Activated naive CD8-positive, alpha-beta T cell treated with anti-CD3 and anti-CD28 coated beads, Interleukin-2, amount 50 U/mL, for 24 hours (primary cell): Measurements from ENCODE around the gene KLRC4.
"Not testable (repeated sequence)": the region's sequence is repeated elsewhere in the genome, so short reads cannot be mapped to it uniquely, and the experiment has no call there.

ENCODE experiments used
- ATAC-seq: fragments of 150-1000 bp; cut with Tn5 transposase; one replicate; pipeline ENCODE4 v1.10.0; 2021
- DNase-seq: peaks from one replicate; pipeline ENCODE4 v3.0.0; 2021
- H3K27ac Mint-ChIP-seq: one replicate; pipeline ENCODE4 v1.8.0; 2021; ENCODE audit warnings: mild to moderate bottlenecking, mixed read lengths
- H3K27me3 Mint-ChIP-seq: one replicate; pipeline ENCODE4 v1.8.0; 2021; ENCODE audit warnings: mixed read lengths
- H3K36me3 Mint-ChIP-seq: one replicate; pipeline ENCODE4 v1.8.0; 2021; ENCODE audit warnings: low read depth, mixed read lengths
- H3K4me1 Mint-ChIP-seq: one replicate; pipeline ENCODE4 v1.8.0; 2021; ENCODE audit warnings: mixed read lengths
- H3K4me3 Mint-ChIP-seq: one replicate; pipeline ENCODE4 v1.8.0; 2021; ENCODE audit warnings: mild to moderate bottlenecking, moderate library complexity, mixed read lengths
- H3K9me3 Mint-ChIP-seq: one replicate; pipeline ENCODE4 v1.8.0; 2021; ENCODE audit warnings: mixed read lengths

The KLRC4 gene

GRCh38 chr12:10367714-10368113 is 41.8 kb downstream of the KLRC4 start:
- H3K27me3 Mint-ChIP-seq, DNase-seq, ATAC-seq, H3K9me3 Mint-ChIP-seq: not testable (repeated sequence)
- H3K36me3 Mint-ChIP-seq: peaks cover 53% of the 10 kb centered on the region
- H3K4me3 Mint-ChIP-seq: peak overlapping the region; percentile 67
- H3K27ac Mint-ChIP-seq: peak overlapping the region; percentile 93
- peaks cover 33% of the 10 kb centered on the region for H3K4me1 Mint-ChIP-seq

DNA sequence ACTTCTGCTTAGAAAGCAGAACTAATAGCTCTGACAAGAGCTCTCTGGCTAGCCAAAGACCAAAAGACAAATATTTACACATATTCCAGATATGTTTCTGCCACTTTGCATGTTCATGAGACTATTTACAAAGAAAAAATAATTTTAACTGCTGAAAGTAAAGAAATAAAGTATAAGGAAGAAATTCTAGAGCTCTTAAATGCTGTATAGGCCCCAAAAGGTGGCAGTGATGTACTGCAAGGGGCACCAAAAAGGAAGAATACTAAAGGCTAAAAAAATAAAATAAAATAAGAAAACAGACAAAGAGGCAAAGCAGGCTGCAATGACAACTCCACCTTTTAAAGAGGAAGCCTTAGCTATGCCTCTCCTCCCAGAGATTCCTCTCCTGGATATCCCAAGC is 42.7 kb downstream of the KLRC4 start:
- DNase-seq (no peak), ATAC-seq (no peak)
- no peak overlapping the region for H3K27ac Mint-ChIP-seq
- H3K9me3 Mint-ChIP-seq: peaks cover 4% of the 10 kb centered on the region
- H3K4me1 Mint-ChIP-seq: peaks cover 25% of the 10 kb centered on the region
- no peaks in the 10 kb centered on the region for H3K27me3 Mint-ChIP-seq
- peaks cover 55% of the 10 kb centered on the region for H3K36me3 Mint-ChIP-seq
- no peak overlapping the region for H3K4me3 Mint-ChIP-seq

GRCh38 chr12:10365696-10366405 is 43.7 kb downstream of the KLRC4 start:
- H3K27me3 Mint-ChIP-seq: no peaks in the 10 kb centered on the region
- H3K36me3 Mint-ChIP-seq: peaks cover 53% of the 10 kb centered on the region
- peaks cover 4% of the 10 kb centered on the region for H3K9me3 Mint-ChIP-seq
- ATAC-seq: no peak
- peaks cover 23% of the 10 kb centered on the region for H3K4me1 Mint-ChIP-seq
- no peak for DNase-seq
- H3K4me3 Mint-ChIP-seq: no peak overlapping the region
- H3K27ac Mint-ChIP-seq: no peak overlapping the region

GRCh38 chr12:10364815-10365622 is 44.5 kb downstream of the KLRC4 start:
- Mint-ChIP-seq H3K9me3 (peaks cover 4% of the 10 kb centered on the region), H3K27me3 (no peaks in the 10 kb centered on the region), H3K4me1 (peaks cover 23% of the 10 kb centered on the region), H3K27ac (no peak overlapping the region), H3K4me3 (no peak overlapping the region), H3K36me3 (peaks cover 55% of the 10 kb centered on the region)
- DNase-seq (peak; percentile 56), ATAC-seq (peak; percentile 42)

DNA sequence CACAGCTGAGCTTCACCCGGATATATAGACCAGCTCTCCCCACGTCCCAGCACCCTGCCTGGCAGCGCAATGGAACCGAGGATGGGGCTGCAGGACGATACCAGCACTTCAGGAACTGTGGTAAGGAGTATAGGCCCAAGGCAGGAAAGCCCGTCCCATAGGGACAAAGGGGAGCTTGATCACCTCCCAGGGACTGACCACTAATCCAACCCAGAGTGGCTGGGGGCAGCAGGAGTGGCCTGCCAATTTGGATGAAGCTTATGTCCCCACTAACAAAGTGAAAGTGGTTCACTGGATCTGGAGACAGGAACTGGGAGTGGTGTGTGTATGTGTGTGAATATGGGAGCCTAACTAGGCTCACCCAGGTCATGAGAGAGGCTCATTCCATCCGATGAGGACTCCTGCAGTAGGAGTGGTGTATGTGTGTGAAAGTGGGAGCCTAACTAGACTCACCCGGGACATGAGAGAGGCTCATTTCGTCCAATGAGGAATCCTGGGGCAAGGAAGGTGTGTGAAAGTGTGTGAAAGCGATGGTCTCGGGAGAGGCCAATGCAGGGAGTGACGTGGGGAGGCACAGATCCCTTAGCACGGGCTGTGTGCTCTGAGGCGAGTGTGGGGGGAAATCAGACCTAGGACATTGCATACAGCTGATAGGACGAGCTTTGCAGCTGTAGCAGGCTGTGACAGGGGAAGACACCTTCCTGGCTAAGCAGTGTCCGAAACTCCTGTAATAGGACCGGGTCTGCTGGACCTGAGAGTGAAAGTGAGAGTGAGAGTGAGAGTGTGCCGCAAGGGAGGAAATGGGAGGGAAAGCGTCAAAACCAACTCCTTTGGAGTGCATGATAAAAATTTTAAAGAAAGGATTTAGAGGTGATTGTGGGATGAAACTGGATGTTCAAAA is 45.4 kb downstream of the KLRC4 start:
- Mint-ChIP-seq H3K4me3 (no peak overlapping the region), H3K27me3 (no peaks in the 10 kb centered on the region), H3K36me3 (peaks cover 58% of the 10 kb centered on the region), H3K9me3 (peaks cover 4% of the 10 kb centered on the region), H3K4me1 (peaks cover 22% of the 10 kb centered on the region), H3K27ac (no peak overlapping the region)
- DNase-seq (no peak), ATAC-seq (peak; percentile 69)

GRCh38 chr12:10363658-10363913 is 46.0 kb downstream of the KLRC4 start:
- Mint-ChIP-seq H3K4me1 (peaks cover 27% of the 10 kb centered on the region), H3K9me3 (peaks cover 4% of the 10 kb centered on the region), H3K4me3 (no peak overlapping the region), H3K27me3 (no peaks in the 10 kb centered on the region), H3K36me3 (peaks cover 61% of the 10 kb centered on the region), H3K27ac (no peak overlapping the region)
- ATAC-seq (no peak), DNase-seq (no peak)

DNA sequence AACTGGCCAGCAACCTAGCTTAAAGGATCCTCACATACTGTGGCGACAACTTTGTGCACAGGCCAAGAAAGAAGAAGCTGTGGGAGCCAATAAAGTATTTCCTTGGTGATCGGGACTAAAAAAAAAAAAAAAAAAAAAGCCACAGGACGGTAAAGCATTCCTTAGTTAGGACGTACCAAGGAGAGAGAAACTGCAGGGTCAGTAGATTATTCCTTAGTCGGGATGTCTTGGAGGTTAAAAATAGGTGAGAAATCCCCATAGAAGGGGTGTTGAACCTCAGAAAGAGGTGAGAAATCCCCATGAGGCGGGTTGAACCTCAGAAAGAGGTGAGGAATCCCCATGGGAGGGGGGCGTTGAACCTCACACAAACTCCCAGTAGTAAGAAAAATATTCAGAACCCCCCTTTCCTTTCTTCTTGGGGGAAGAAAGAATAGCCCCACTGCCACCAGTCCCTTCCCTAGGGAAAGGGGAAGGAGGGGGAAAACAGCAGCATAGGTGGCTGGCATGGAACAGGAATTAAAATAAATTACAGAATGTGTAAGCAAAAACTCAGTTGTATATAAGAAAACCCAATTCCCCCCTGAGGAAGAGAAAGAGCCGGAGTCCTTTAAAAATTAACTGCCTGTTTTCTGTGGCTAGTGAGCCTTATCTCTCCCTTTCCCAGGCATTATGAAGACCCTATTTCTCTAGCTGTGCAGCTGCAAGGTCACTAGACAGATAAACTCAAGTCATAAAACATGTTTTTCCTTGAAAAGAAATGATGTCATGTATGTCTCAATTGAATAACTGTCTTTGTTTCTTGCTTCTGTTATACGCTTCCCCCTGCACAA is 46.5 kb downstream of the KLRC4 start:
- ATAC-seq: no peak
- H3K9me3 Mint-ChIP-seq: peaks cover 2% of the 10 kb centered on the region
- H3K36me3 Mint-ChIP-seq: peaks cover 58% of the 10 kb centered on the region
- peaks cover 27% of the 10 kb centered on the region for H3K4me1 Mint-ChIP-seq
- no peaks in the 10 kb centered on the region for H3K27me3 Mint-ChIP-seq
- H3K4me3 Mint-ChIP-seq: no peak overlapping the region
- no peak for DNase-seq
- H3K27ac Mint-ChIP-seq: no peak overlapping the region

DNA sequence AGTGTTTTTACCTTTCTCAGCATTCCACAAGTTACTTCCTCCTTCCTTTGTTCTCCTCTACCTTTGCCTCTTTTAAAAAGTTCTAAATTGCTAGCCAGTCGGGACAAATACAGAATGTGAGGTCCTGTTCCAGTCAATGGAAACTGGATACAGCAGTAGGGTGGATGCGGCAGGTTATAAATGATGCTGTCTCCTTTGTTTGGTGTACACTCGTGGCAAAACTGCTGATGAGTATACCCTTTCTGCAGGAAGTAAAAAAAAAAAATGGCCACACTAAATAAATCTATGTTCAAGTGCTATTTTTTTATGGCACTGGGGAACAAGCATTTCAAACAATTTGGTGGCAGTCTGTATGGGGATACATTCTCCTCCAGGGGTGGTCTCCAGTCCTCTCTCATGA is 47.2 kb downstream of the KLRC4 start:
- H3K36me3 Mint-ChIP-seq: peaks cover 59% of the 10 kb centered on the region
- no peak for ATAC-seq
- DNase-seq: no peak
- peaks cover 27% of the 10 kb centered on the region for H3K4me1 Mint-ChIP-seq
- no peak overlapping the region for H3K27ac Mint-ChIP-seq
- no peaks in the 10 kb centered on the region for H3K27me3 Mint-ChIP-seq
- H3K9me3 Mint-ChIP-seq: no peaks in the 10 kb centered on the region
- no peak overlapping the region for H3K4me3 Mint-ChIP-seq

GRCh38 chr12:10361622-10362021 is 47.9 kb downstream of the KLRC4 start:
- Mint-ChIP-seq H3K4me3 (peak overlapping the region; percentile 24), H3K9me3 (no peaks in the 10 kb centered on the region), H3K36me3 (peaks cover 52% of the 10 kb centered on the region), H3K27ac (peak overlapping the region; percentile 58), H3K4me1 (peaks cover 27% of the 10 kb centered on the region), H3K27me3 (no peaks in the 10 kb centered on the region)
- DNase-seq: no peak
- ATAC-seq: no peak

- DNase-seq (no peak), ATAC-seq (peak; percentile 41)
- H3K9me3 Mint-ChIP-seq: no peaks in the 10 kb centered on the region
- H3K4me3 Mint-ChIP-seq: no peak overlapping the region
- peak overlapping the region; percentile 58 for H3K27ac Mint-ChIP-seq
- peaks cover 51% of the 10 kb centered on the region for H3K36me3 Mint-ChIP-seq
- H3K27me3 Mint-ChIP-seq: no peaks in the 10 kb centered on the region
- peaks cover 27% of the 10 kb centered on the region for H3K4me1 Mint-ChIP-seq
Observed at GRCh38 chr12:10361084-10361483, 48.5 kb downstream of the KLRC4 start.

DNA sequence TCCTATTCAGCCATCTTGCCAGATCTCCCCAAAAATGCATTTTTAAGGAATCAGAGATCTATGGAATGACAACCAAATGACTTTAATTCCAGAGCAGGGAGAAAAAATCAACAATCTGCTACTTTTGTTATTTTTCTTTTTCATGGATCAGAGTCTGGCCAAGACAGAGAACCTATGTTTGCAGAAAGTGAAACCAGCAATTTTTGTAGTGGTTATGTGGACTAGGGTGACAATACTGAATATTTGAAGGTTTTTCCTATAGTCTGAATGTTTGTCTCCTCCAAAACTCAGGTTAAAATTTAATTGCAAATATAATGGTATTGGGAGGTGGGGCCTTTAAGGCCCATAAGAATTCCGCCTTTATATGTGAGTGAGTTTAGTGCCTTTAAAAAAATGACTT is 50.6 kb downstream of the KLRC4 start:
- H3K4me1 Mint-ChIP-seq: peaks cover 27% of the 10 kb centered on the region
- DNase-seq (no peak), ATAC-seq (no peak)
- H3K4me3 Mint-ChIP-seq: no peak overlapping the region
- no peak overlapping the region for H3K27ac Mint-ChIP-seq
- no peaks in the 10 kb centered on the region for H3K27me3 Mint-ChIP-seq
- no peaks in the 10 kb centered on the region for H3K9me3 Mint-ChIP-seq
- peaks cover 55% of the 10 kb centered on the region for H3K36me3 Mint-ChIP-seq

GRCh38 chr12:10358131-10358530 is 51.4 kb downstream of the KLRC4 start:
- no peak for ATAC-seq
- peaks cover under 1% of the 10 kb centered on the region for H3K9me3 Mint-ChIP-seq
- H3K27me3 Mint-ChIP-seq: no peaks in the 10 kb centered on the region
- no peak overlapping the region for H3K27ac Mint-ChIP-seq
- peaks cover 27% of the 10 kb centered on the region for H3K4me1 Mint-ChIP-seq
- H3K4me3 Mint-ChIP-seq: no peak overlapping the region
- DNase-seq: no peak
- peaks cover 55% of the 10 kb centered on the region for H3K36me3 Mint-ChIP-seq
